Neural cell (in vitro differentiated cells): Measurements from ENCODE around the gene RAD9A. TPM values are rescaled to one million over a fixed set of nuclear protein-coding genes. Genes with fewer than 3 reads are reported as not detected.

Experiments used
- H2AFZ ChIP-seq: fragments of 200-600, 300-800 bp; sonication (generic), shearing (Covaris generic); 2 replicates; pipeline ENCODE4 v1.6.0; 2014; ENCODE audit warnings: low read depth, mild to moderate bottlenecking, antibody characterized with exemption, low read length, moderate library complexity
- H3F3A ChIP-seq: fragments of 200-600 bp; shearing (Covaris generic); 2 replicates; pipeline ENCODE4 v1.6.1; 2016; ENCODE audit warnings: mild to moderate bottlenecking, moderate library complexity, mixed read lengths, antibody characterized with exemption, low read length; ENCODE audit not compliant: insufficient read depth, poor library complexity, severe bottlenecking
- H3K27ac ChIP-seq: fragments of 200-600, 300-800 bp; sonication (generic), shearing (Covaris generic); 2 replicates; pipeline ENCODE4 v1.5.1; 2014; ENCODE audit warnings: mild to moderate bottlenecking, low read length, moderate library complexity
- H3K27me3 ChIP-seq: fragments of 300-800, 200-600 bp; sonication (generic), shearing (Covaris generic); 2 replicates; pipeline ENCODE4 v1.6.0; 2014; ENCODE audit warnings: mild to moderate bottlenecking, low read depth, low read length, moderate library complexity; ENCODE audit not compliant: insufficient read depth
- H3K36me3 ChIP-seq: fragments of 300-800, 200-600 bp; sonication (generic), shearing (Covaris generic); 2 replicates; pipeline ENCODE4 v1.5.1; 2014; ENCODE audit warnings: mild to moderate bottlenecking, antibody characterized with exemption, low read length, moderate library complexity; ENCODE audit not compliant: insufficient read depth
- H3K4me2 ChIP-seq: fragments of 300-800, 200-600 bp; sonication (generic), shearing (Covaris generic); 2 replicates; pipeline ENCODE4 v1.6.0; 2014; ENCODE audit warnings: mild to moderate bottlenecking, low read length
- H3K4me3 ChIP-seq: fragments of 300-800, 200-600 bp; sonication (generic), shearing (Covaris generic); 2 replicates; pipeline ENCODE4 v1.5.1; 2014; ENCODE audit warnings: mild to moderate bottlenecking, low read length, moderate library complexity
- H3K79me2 ChIP-seq: fragments of 200-600 bp; shearing (Covaris generic); replicated peaks from 2 replicates; pipeline ENCODE4 v1.6.0; 2014; ENCODE audit warnings: mild to moderate bottlenecking, low read length, moderate library complexity; ENCODE audit not compliant: insufficient read depth
- H3K9ac ChIP-seq: fragments of 300-800, 200-600 bp; sonication (generic), shearing (Covaris generic); 2 replicates; pipeline ENCODE4 v1.6.1; 2016; ENCODE audit warnings: mild to moderate bottlenecking, low read length, mixed read lengths
- H3K9me2 ChIP-seq: fragments of 200-600 bp; shearing (Covaris generic); 2 replicates; pipeline ENCODE4 v1.6.1; 2016; ENCODE audit warnings: mild to moderate bottlenecking, low read length, mixed read lengths; ENCODE audit not compliant: insufficient read depth
- H3K9me3 ChIP-seq: fragments of 200-600, 300-800 bp; sonication (generic), shearing (Covaris generic); 2 replicates; pipeline ENCODE4 v1.6.1; 2016; ENCODE audit warnings: mild to moderate bottlenecking, mixed run types, low read length, moderate library complexity, mixed read lengths
- H4K20me1 ChIP-seq: fragments of 200-600 bp; shearing (Covaris generic); 2 replicates; pipeline ENCODE4 v1.6.1; 2016; ENCODE audit warnings: mild to moderate bottlenecking, mixed run types; ENCODE audit not compliant: insufficient read depth
- CTCF ChIP-seq: fragments of 450-650 bp; IDR thresholded peaks from 2 replicates; pipeline ENCODE4 v1.5.1; 2014; ENCODE audit warnings: antibody characterized with exemption, mild to moderate bottlenecking, moderate library complexity; ENCODE audit not compliant: poor library complexity, severe bottlenecking
- EP300 ChIP-seq: fragments of 450-650 bp; conservative IDR thresholded peaks from 2 replicates; pipeline ENCODE4 v1.6.1; 2014; ENCODE audit warnings: antibody characterized with exemption, mild to moderate bottlenecking, moderate library complexity; ENCODE audit not compliant: poor library complexity, severe bottlenecking
- EZH2 ChIP-seq: fragments of 200-600, 300-800 bp; shearing (Covaris generic), sonication (generic); IDR thresholded peaks from 2 replicates; pipeline ENCODE4 v1.6.1; 2014; ENCODE audit warnings: antibody characterized with exemption, low read length, borderline replicate concordance, mild to moderate bottlenecking; ENCODE audit not compliant: insufficient read depth, poor library complexity, severe bottlenecking
- MXI1 ChIP-seq: fragments of 450-650 bp; conservative IDR thresholded peaks from 2 replicates; pipeline ENCODE4 v1.6.1; 2014; ENCODE audit warnings: antibody characterized with exemption, mild to moderate bottlenecking; ENCODE audit not compliant: poor library complexity, severe bottlenecking
- POLR2AphosphoS5 ChIP-seq: IDR thresholded peaks from 2 replicates; pipeline ENCODE4 v1.6.1; 2012
- RAD21 ChIP-seq: fragments of 450-650 bp; conservative IDR thresholded peaks from 2 replicates; pipeline ENCODE4 v1.6.1; 2014; ENCODE audit warnings: antibody characterized with exemption, mild to moderate bottlenecking, moderate library complexity
- REST ChIP-seq: IDR thresholded peaks from 2 replicates; pipeline ENCODE4 v1.6.1; 2012; ENCODE audit warnings: borderline replicate concordance
- SMC3 ChIP-seq: fragments of 450-650 bp; conservative IDR thresholded peaks from 2 replicates; pipeline ENCODE4 v1.6.1; 2014; ENCODE audit warnings: antibody characterized with exemption, mild to moderate bottlenecking, moderate library complexity; ENCODE audit not compliant: poor library complexity
- TAF1 ChIP-seq: IDR thresholded peaks from 2 replicates; pipeline ENCODE4 v1.6.1; 2012; ENCODE audit warnings: low read depth
- polyA plus RNA-seq: library from polyadenylated mRNA; depleted of rRNA; stranded (reverse); fragments of >200 nt; gene quantifications from 2 replicates; pipeline ENCODE4 v1.2.3, GENCODE V29; 2014

The RAD9A gene
- polyA plus RNA-seq, 1 donor from 2014 or later = 59.6 TPM

- Histone ChIP-seq H3F3A (no peaks in the 10 kb centered on the region), H3K9me2 (no peaks in the 10 kb centered on the region), H3K9me3 (no peaks in the 10 kb centered on the region), H3K4me2 (no peak overlapping the region), H3K27me3 (peaks cover 22% of the 10 kb centered on the region), H4K20me1 (no peaks in the 10 kb centered on the region), H3K4me3 (no peak overlapping the region), H3K9ac (no peak overlapping the region), H3K27ac (no peak overlapping the region), H3K36me3 (no peaks in the 10 kb centered on the region), H2AFZ (no peak overlapping the region), H3K79me2 (no peaks in the 10 kb centered on the region)
- no peak for TF ChIP-seq EZH2
- TF ChIP-seq POLR2AphosphoS5 = no peak
- no peak for TF ChIP-seq TAF1
- no peak for TF ChIP-seq REST
- no peak for TF ChIP-seq RAD21
- no peak for TF ChIP-seq CTCF
- TF ChIP-seq SMC3 = no peak
- no peak for TF ChIP-seq MXI1
- no peak for TF ChIP-seq EP300
These were observed 22.5 kb upstream of the RAD9A start for GRCh38 chr11:67369275-67369674.

GRCh38 chr11:67369801-67370284, 21.9 kb upstream of the RAD9A start:
- Histone ChIP-seq H2AFZ (no peak overlapping the region), H3F3A (no peaks in the 10 kb centered on the region), H3K9ac (no peak overlapping the region), H3K27ac (no peak overlapping the region), H3K4me3 (no peak overlapping the region), H3K9me3 (no peaks in the 10 kb centered on the region), H3K27me3 (peaks cover 28% of the 10 kb centered on the region), H3K4me2 (no peak overlapping the region), H3K9me2 (no peaks in the 10 kb centered on the region), H4K20me1 (no peaks in the 10 kb centered on the region), H3K79me2 (no peaks in the 10 kb centered on the region), H3K36me3 (no peaks in the 10 kb centered on the region)
- TF ChIP-seq REST = no peak
- no peak for TF ChIP-seq EP300
- no peak for TF ChIP-seq TAF1
- TF ChIP-seq RAD21 = no peak
- TF ChIP-seq POLR2AphosphoS5 = no peak
- TF ChIP-seq CTCF = no peak
- no peak for TF ChIP-seq MXI1
- no peak for TF ChIP-seq EZH2
- no peak for TF ChIP-seq SMC3
